ENCODE data around the gene NACC2. TPM values are rescaled to one million over a fixed set of nuclear protein-coding genes. Genes with fewer than 3 reads are reported as not detected.

Gene NACC2
- polyA plus RNA-seq, 1 of the 3 experiments (the other 2 are of a cell fraction) = 22.1 TPM

GRCh38 chr9:136046554-136046920 is 48.6 kb downstream of the NACC2 start:
- H3K36me3 ChIP-seq (replicated peaks in 1 of 2; ENCODE audit: control insufficient read depth in 1 of 2, insufficient read depth in 2 of 2, low read length in 1 of 2) = peaks cover 6 to 32% of the 10 kb centered on the region in 2 experiments
- H2AFZ ChIP-seq (ENCODE audit: low read depth) = no peak overlapping the region
- H3K79me2 ChIP-seq (ENCODE audit: insufficient read depth) = peaks cover 90% of the 10 kb centered on the region
- no peaks in the 10 kb centered on the region; a peak in 1 of 4 replicates for H3K4me1 ChIP-seq (ENCODE audit: control insufficient read depth in 1 of 2, insufficient read depth in 2 of 2, low read depth in 1 of 2, low read length in 1 of 2)
- no peaks in the 10 kb centered on the region for H3K27me3 ChIP-seq (ENCODE audit: insufficient read depth)
- H4K20me1 ChIP-seq (ENCODE audit: insufficient read depth) = peaks cover 70% of the 10 kb centered on the region
- H3K9me2 ChIP-seq = no peaks in the 10 kb centered on the region
- no peak overlapping the region for H3K4me2 ChIP-seq
- H3F3A ChIP-seq (replicated peaks; ENCODE audit: insufficient read depth) = no peaks in the 10 kb centered on the region
- CTCF ChIA-PET = interaction anchor here (0.8 kb wide), 1 partner anchor 10 kb away, joined by 3 read pairs; no protein-coding TSS in a partner anchor
- POLR2A ChIA-PET = no interaction called here
- DNase-seq = no peak
- H3K9ac ChIP-seq = no peak overlapping the region
- H3K4me3 ChIP-seq (ENCODE audit: low read depth in 2 of 2, low read length in 1 of 2) = no peak overlapping the region
- H3K9me3 ChIP-seq = no peaks in the 10 kb centered on the region
- 89% methylated on average over 18 of the region's 18 CpGs for WGBS (ENCODE audit: low lambda C conversion rate)
- no peak overlapping the region for H3K27ac ChIP-seq (ENCODE audit: low read depth in 2 of 2, low read length in 1 of 2)
- no peak for TF ChIP-seq SMC3 (IDR thresholded peaks at IDR 0.05; ENCODE audit: low read depth, low read length)
- TF ChIP-seq IRF3 (IDR thresholded peaks at IDR 0.05; ENCODE audit: low read depth, low read length) = no peak
- TF ChIP-seq FOXM1 (IDR thresholded peaks at IDR 0.05; ENCODE audit: low read depth) = no peak
- no peak for TF ChIP-seq USF2 (IDR thresholded peaks at IDR 0.05; ENCODE audit: borderline replicate concordance, low read depth, low read length)
- no peak for TF ChIP-seq ZBTB33 (IDR thresholded peaks at IDR 0.05; ENCODE audit: borderline replicate concordance, low read depth)
- no peak for TF ChIP-seq FOSL2 (IDR thresholded peaks at IDR 0.05; ENCODE audit: borderline replicate concordance, low read depth)
- no peak for TF ChIP-seq REST (IDR thresholded peaks at IDR 0.05; ENCODE audit: low read depth, low read length)
- TF ChIP-seq MEF2A (IDR thresholded peaks at IDR 0.05; ENCODE audit: borderline replicate concordance, low read depth) = no peak
- no peak for TF ChIP-seq GATA2 (CRISPR knock-in tag; IDR thresholded peaks at IDR 0.05)
- TF ChIP-seq FOXJ3 (CRISPR knock-in tag; IDR thresholded peaks at IDR 0.05) = no peak
- no peak for TF ChIP-seq EP300 (IDR thresholded peaks at IDR 0.05; ENCODE audit: borderline replicate concordance in 1 of 2, low read depth in 1 of 2, low read length in 1 of 2)
- TF ChIP-seq RXRA (IDR thresholded peaks at IDR 0.05; ENCODE audit: borderline replicate concordance, low read depth) = no peak
- no peak for TF ChIP-seq RAD21 (IDR thresholded peaks at IDR 0.05; ENCODE audit: low read length)
- no peak for TF ChIP-seq MXI1 (IDR thresholded peaks at IDR 0.05; ENCODE audit: low read depth, low read length)
